K562 (cell line): Measurements from ENCODE around the gene TRIO. TPM values are rescaled to one million over a fixed set of nuclear protein-coding genes. Genes with fewer than 3 reads are reported as not detected.

ENCODE experiments used
- ATAC-seq: fragments of 200-7000 bp; cut with Tn5 transposase; 3 replicates; pipeline ENCODE4 v1.9.1; 2020; ENCODE audit warnings: moderate library complexity
- BruUV-seq: library from RNA; stranded (reverse); fragments of 400-500 nt; replicated peaks from 2 replicates; lab custom pipeline; 2021; lab: Mats Ljungman, UMichigan
- CTCF ChIA-PET: fragments of 300-600 bp; formaldehyde crosslinking; extraction: SDS; loops from one replicate; lab custom pipeline; 2021; ENCODE audit warnings: low intra/inter-chr PET ratio; lab: Yijun Ruan, JAX
- POLR2A ChIA-PET: fragments of 300-600, 350-650 bp; sonication (Branson Sonifier 250); formaldehyde crosslinking; extraction: SDS; loops from one replicate; lab custom pipeline; 2021; ENCODE audit warnings: antibody characterized with exemption, inconsistent platforms; lab: Yijun Ruan, JAX
- DNase-seq, 4 experiments: peaks; one replicate each; pipeline versions ENCODE4 v3.0.0 to v3.0.0-alpha.2; 2011 to 2018; ENCODE audit warnings: low spot score in 3 of 4, mixed read lengths in 3 of 4; ENCODE audit errors: extremely low read depth in 1 of 4
- FAIRE-seq: peaks from 2 replicates; lab custom pipeline; 2011; peaks lifted over from hg19 to GRCh38; lab: Jason Lieb, UNC
- H2AFZ ChIP-seq: 2 replicates; pipeline ENCODE4 v1.6.0; 2011; ENCODE audit warnings: low read depth, low read length, control low read depth, inconsistent platforms
- H3K27ac ChIP-seq: fragments of 200-600 bp; 3 replicates; pipeline ENCODE4 v1.8.0; 2011; ENCODE audit warnings: low read depth, mild to moderate bottlenecking, control low read depth, inconsistent platforms, low read length, moderate library complexity, mixed read lengths; ENCODE audit errors: extremely low read depth
- H3K27me3 ChIP-seq, 2 experiments: fragments of 300-600 bp in 1 of 2; 2 replicates in 1 of 2; 3 replicates in 1 of 2; pipeline versions ENCODE4 v1.6.0 to v1.8.0; 2011; ENCODE audit warnings: inconsistent platforms in 2 of 2, low read length in 2 of 2, mild to moderate bottlenecking in 1 of 2, mixed read lengths in 1 of 2, moderate library complexity in 1 of 2; ENCODE audit not compliant: control insufficient read depth in 2 of 2, insufficient read depth in 2 of 2
- H3K36me3 ChIP-seq: fragments of 300-600 bp; 3 replicates; pipeline ENCODE4 v1.8.0; 2011; ENCODE audit warnings: mild to moderate bottlenecking, low read length, inconsistent platforms; ENCODE audit not compliant: control insufficient read depth, insufficient read depth
- H3K4me1 ChIP-seq, 2 experiments: fragments of 200-600 bp in 1 of 2; replicated peaks in 1 of 2; 2 replicates in 1 of 2; 3 replicates in 1 of 2; pipeline versions ENCODE4 v1.5.1 to v1.8.0; 2011; ENCODE audit warnings: inconsistent platforms in 2 of 2, low read length in 2 of 2, mild to moderate bottlenecking in 1 of 2, mixed read lengths in 1 of 2, moderate library complexity in 1 of 2; ENCODE audit not compliant: control insufficient read depth in 2 of 2, insufficient read depth in 2 of 2
- H3K4me2 ChIP-seq: 2 replicates; pipeline ENCODE4 v1.6.1; 2011; ENCODE audit warnings: low read length, control low read depth, inconsistent platforms, mixed read lengths; ENCODE audit not compliant: insufficient read depth
- H3K4me3 ChIP-seq: fragments of 200-600 bp; sonication (generic), shearing (Covaris generic); 2 replicates; pipeline ENCODE4 v1.5.1; 2016; ENCODE audit warnings: control low read depth, inconsistent platforms
- H3K79me2 ChIP-seq: fragments of 200-600 bp; 3 replicates; pipeline ENCODE4 v1.8.0; 2011; ENCODE audit warnings: low read length, inconsistent platforms; ENCODE audit not compliant: control insufficient read depth, insufficient read depth
- H3K9ac ChIP-seq, 2 experiments: 2 replicates each; pipeline versions ENCODE4 v1.6.0 to v1.6.1; 2011; ENCODE audit warnings: low read depth in 2 of 2, low read length in 2 of 2, control low read depth in 1 of 2, inconsistent platforms in 1 of 2, mild to moderate bottlenecking in 1 of 2, mixed read lengths in 1 of 2; ENCODE audit not compliant: insufficient read depth in 1 of 2
- H3K9me1 ChIP-seq: one replicate; pipeline ENCODE4 v1.6.0; 2011; ENCODE audit warnings: inconsistent platforms, mild to moderate bottlenecking, low read length, moderate library complexity; ENCODE audit not compliant: control insufficient read depth, insufficient read depth
- H3K9me3 ChIP-seq: replicated peaks from 2 replicates; pipeline ENCODE4 v1.5.1; 2011; ENCODE audit warnings: low read depth, low read length, inconsistent platforms; ENCODE audit not compliant: control insufficient read depth, insufficient read depth
- H4K20me1 ChIP-seq: replicated peaks from 2 replicates; pipeline ENCODE4 v1.6.1; 2011; ENCODE audit warnings: low read length, inconsistent platforms, mixed read lengths; ENCODE audit not compliant: control insufficient read depth, insufficient read depth
- ETV6 ChIP-seq, 3 experiments: fragments of 150-350 bp in 1 of 3; sonication (generic) in 1 of 3; formaldehyde crosslinking in 1 of 3; IDR thresholded peaks; 2 replicates each; pipeline versions ENCODE4 v1.6.1 to v1.8.0; 2014 to 2022; ENCODE audit warnings: borderline replicate concordance in 2 of 3, low read depth in 2 of 3, antibody characterized with exemption in 1 of 3, low read length in 1 of 3, mild to moderate bottlenecking in 1 of 3, missing genetic modification reagents in 1 of 3
- FOXP4 ChIP-seq: sonication (generic); formaldehyde crosslinking; IDR thresholded peaks from 2 replicates; pipeline ENCODE4 v1.8.0; 2022; ENCODE audit warnings: mild to moderate bottlenecking, missing genetic modification reagents, borderline replicate concordance
- HMBOX1 ChIP-seq: sonication (generic); IDR thresholded peaks from 2 replicates; pipeline ENCODE4 v1.6.1; 2016
- HNRNPL ChIP-seq: fragments of 200-400 bp; formaldehyde crosslinking; IDR thresholded peaks from 2 replicates; pipeline ENCODE4 v1.6.1; 2017; ENCODE audit warnings: low read depth, mild to moderate bottlenecking, low read length
- KAT2B ChIP-seq: IDR thresholded peaks from one replicate; pipeline ENCODE4 v1.6.1; 2012; ENCODE audit warnings: low read depth, mild to moderate bottlenecking, control low read depth, inconsistent platforms, low read length, moderate library complexity
- LARP7 ChIP-seq: fragments of 450-650 bp; IDR thresholded peaks from 2 replicates; pipeline ENCODE4 v1.6.1; 2016
- NR2F6 ChIP-seq: fragments of 450-650 bp; formaldehyde crosslinking; IDR thresholded peaks from 2 replicates; pipeline ENCODE4 v1.4.0; 2020; ENCODE audit warnings: mild to moderate bottlenecking
- NR3C1 ChIP-seq: sonication (generic); formaldehyde crosslinking; IDR thresholded peaks from 2 replicates; pipeline ENCODE4 v1.8.1; 2022; ENCODE audit warnings: missing genetic modification reagents
- RAD21 ChIP-seq, 2 experiments: fragments of 250-450 bp in 1 of 2; fragments of 450-650 bp in 1 of 2; sonication (Bioruptor Pico) in 1 of 2; formaldehyde crosslinking in 1 of 2; IDR thresholded peaks in 1 of 2; conservative IDR thresholded peaks in 1 of 2; 2 replicates each; pipeline versions ENCODE4 v1.4.0 to v1.8.0; 2020 to 2022; ENCODE audit warnings: mild to moderate bottlenecking in 2 of 2, moderate library complexity in 1 of 2
- SP2 ChIP-seq: IDR thresholded peaks from 2 replicates; pipeline ENCODE4 v1.6.1; 2011; ENCODE audit warnings: mild to moderate bottlenecking, low read depth, low read length, moderate library complexity; ENCODE audit not compliant: poor library complexity, severe bottlenecking; ENCODE audit errors: extremely low read depth
- TBP ChIP-seq: optimal IDR thresholded peaks from 2 replicates; pipeline ENCODE3; 2011; ENCODE audit warnings: low read depth, low read length, improper control_type of control experiment
- ZFX ChIP-seq: sonication (generic); formaldehyde crosslinking; IDR thresholded peaks from 2 replicates; pipeline ENCODE4 v1.8.0; 2022; ENCODE audit warnings: mild to moderate bottlenecking, missing genetic modification reagents, moderate library complexity
- ZKSCAN8 ChIP-seq: fragments of 200-800 bp; sonication (Bioruptor generic); IDR thresholded peaks from 2 replicates; pipeline ENCODE4 v1.6.1; 2016; ENCODE audit warnings: missing genetic modification characterization, missing compliant biosample characterization
- ZNF408 ChIP-seq: fragments of 250-450 bp; sonication (Bioruptor Pico); IDR thresholded peaks from 2 replicates; pipeline ENCODE4 v1.4.0; 2020; ENCODE audit warnings: low read depth, mild to moderate bottlenecking, moderate library complexity
- whole genome bisulfite sequencing: fragments of 100-300 bp; shearing (Covaris generic); methylation state at CpG from one replicate; pipeline ENCODE4 v1.1.6; 2016; ENCODE audit warnings: low coverage, mixed read lengths; ENCODE audit not compliant: insufficient coverage; ENCODE audit errors: missing lambda C conversion rate; 5-methylcytosine and 5-hydroxymethylcytosine counted together
- in situ Hi-C: fragments of 300-500 bp; cut with MboI; formaldehyde crosslinking; loops from 4 replicates; pipeline ENCODE4 v1.15.0; 2018; ENCODE audit warnings: inconsistent platforms, mixed read lengths
- intact Hi-C: fragments of 100-400 bp; cut with micrococcal nuclease; formaldehyde crosslinking; loops from 2 replicates; pipeline ENCODE4 v1.14.2; 2022
- polyA plus RNA-seq, 8 experiments: library from polyadenylated mRNA; depleted of rRNA in 4 of 8; stranded (reverse) in 5 of 8; unstranded in 3 of 8; fragments of >200 nt; fragmentation: Nextera tagmentation in 2 of 8; fragmentation: Illumina TruSeq in 1 of 8; extraction: Ambion mirVana in 2 of 8; extraction: Trizol in 1 of 8; gene quantifications; 2 replicates each; pipeline versions ENCODE4 v1.2.1 to v1.2.3, GENCODE V29; 2011 to 2014; ENCODE audit warnings: inconsistent platforms in 1 of 8, missing spikeins in 1 of 8
- total RNA-seq, 7 experiments: library from RNA; depleted of rRNA in 6 of 7; stranded (reverse); fragments of >200 nt in 6 of 7; fragmentation: Illumina TruSeq in 2 of 7; extraction: Trizol in 2 of 7; gene quantifications; 2 replicates each; pipeline versions ENCODE4 v1.2.1 to v1.2.3, GENCODE V29; 2011 to 2021; ENCODE audit warnings: low replicate concordance in 1 of 7
- TF ChIP-seq, protein P1 (sequence below): fragments of 450-650 bp; IDR thresholded peaks from 2 replicates; pipeline ENCODE4 v1.6.1; 2017; ENCODE audit warnings: mild to moderate bottlenecking, moderate library complexity

TRIO gene
- total and polyA plus RNA-seq, 9 of the 15 experiments (the other 6 are each of a cell fraction or from before 2014, with no cell fraction given): 0.24 to 5.0 (median 1.1) TPM

DNA sequence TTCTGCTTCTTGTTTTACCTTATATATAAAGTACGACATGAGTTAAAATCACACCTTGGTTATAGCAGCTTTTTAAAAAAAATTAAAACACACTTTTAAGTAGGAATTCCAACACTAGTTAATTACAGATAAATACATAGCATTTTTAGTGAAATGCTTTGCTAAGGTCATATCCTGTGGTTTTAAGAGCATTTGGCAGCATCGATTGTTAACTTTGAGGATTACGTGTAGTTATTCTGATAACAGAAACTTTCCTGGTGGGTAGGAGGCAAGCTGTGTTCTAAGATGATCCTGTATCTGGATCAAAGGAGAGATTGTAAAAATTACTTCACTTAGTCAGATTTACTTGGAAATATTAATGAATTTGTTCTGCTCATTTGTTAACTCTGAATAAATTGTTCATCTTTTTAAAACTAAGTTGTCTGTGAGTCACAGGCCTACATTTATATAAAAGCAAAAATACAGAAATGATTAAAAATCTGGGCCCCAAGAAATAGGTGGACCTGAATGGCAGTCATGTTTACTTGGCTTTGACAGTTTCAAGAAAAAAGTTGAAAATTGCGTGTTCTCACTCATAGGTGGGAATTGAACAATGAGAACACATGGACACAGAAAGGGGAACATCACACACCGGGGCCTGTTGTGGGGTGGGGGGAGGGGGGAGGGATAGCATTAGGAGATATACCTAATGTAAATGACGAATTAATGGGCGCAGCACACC is 58.3 kb downstream of the TRIO start (continued):
- no peak for TF ChIP-seq FOXP4 (CRISPR knock-in tag)
- TF ChIP-seq ZKSCAN8 (CRISPR knock-in tag): no peak
- TF ChIP-seq ZFX (CRISPR knock-in tag): no peak
- no peak for TF ChIP-seq ZNF408 (CRISPR knock-in tag)
- TF ChIP-seq, all 486 proteins: peak for 0

DNA sequence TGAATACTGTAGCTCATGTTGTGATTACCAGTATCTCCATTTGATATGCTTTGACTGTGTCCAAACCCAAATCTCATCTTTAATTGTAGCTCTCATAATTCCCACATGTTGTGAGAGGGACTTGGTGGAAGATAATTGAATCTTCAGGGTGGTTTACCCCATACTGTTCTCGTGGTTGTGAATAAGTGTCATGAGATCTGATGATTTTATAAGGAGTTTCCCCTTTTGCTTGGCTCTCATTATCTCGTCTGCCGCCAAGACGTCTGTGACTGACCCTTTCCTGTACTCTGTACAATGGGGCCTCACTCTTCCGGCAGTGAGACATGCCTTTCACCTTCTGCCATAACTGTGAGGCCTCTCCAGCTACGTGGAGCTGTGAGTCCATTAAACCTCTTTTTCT is 59.3 kb downstream of the TRIO start:
- H3K36me3 ChIP-seq: no peaks in the 10 kb centered on the region
- no peaks in the 10 kb centered on the region for H3K4me1 ChIP-seq
- H3K27ac ChIP-seq: no peak overlapping the region
- H3K4me2 ChIP-seq: no peak overlapping the region
- H3K9me1 ChIP-seq: no peaks in the 10 kb centered on the region
- ChIA-PET POLR2A (interaction anchor here (0.6 kb wide), 1 partner anchor 183 kb away, joined by 3 read pairs; no protein-coding TSS in a partner anchor), CTCF (no interaction called here)
- no peak for DNase-seq
- H3K79me2 ChIP-seq: no peaks in the 10 kb centered on the region
- BruUV-seq: no TSS peak
- peak; percentile 42; the same call in 1 of the 3 replicates for ATAC-seq
- no peak overlapping the region for H2AFZ ChIP-seq
- H4K20me1 ChIP-seq: no peaks in the 10 kb centered on the region; the same call in 1 of the 2 replicates
- WGBS: 5% methylated on average over 6 of the region's 6 CpGs
- no peak for FAIRE-seq
- H3K27me3 ChIP-seq: peaks cover 6 to 22% of the 10 kb centered on the region in 2 experiments; a peak in 4 of 5 replicates
- H3K9ac ChIP-seq: no peak overlapping the region
- no peak overlapping the region for H3K4me3 ChIP-seq
- H3K9me3 ChIP-seq: no peaks in the 10 kb centered on the region
- intact Hi-C loops: no loop called here
- in situ Hi-C loops: no loop called here
- TF ChIP-seq HNRNPL: no peak
- TF ChIP-seq ETV6 (IDR thresholded peaks at IDR 0.05; ENCODE audit: borderline replicate concordance in 1 of 2, low read depth in 2 of 2, low read length in 1 of 2): no peak
- TF ChIP-seq ETV6 (CRISPR knock-in tag; IDR thresholded peaks at IDR 0.05; ENCODE audit: borderline replicate concordance): no peak
- TF ChIP-seq HMBOX1: no peak
- no peak for TF ChIP-seq LARP7
- no peak for TF ChIP-seq RAD21 (CRISPR knock-in tag; conservative IDR thresholded peaks at IDR 0.05 in 1 of 2, IDR thresholded peaks at IDR 0.05 in 1 of 2)
- no peak for TF ChIP-seq SP2
- no peak for TF ChIP-seq NR3C1 (CRISPR knock-in tag)
- TF ChIP-seq, protein P1, sequence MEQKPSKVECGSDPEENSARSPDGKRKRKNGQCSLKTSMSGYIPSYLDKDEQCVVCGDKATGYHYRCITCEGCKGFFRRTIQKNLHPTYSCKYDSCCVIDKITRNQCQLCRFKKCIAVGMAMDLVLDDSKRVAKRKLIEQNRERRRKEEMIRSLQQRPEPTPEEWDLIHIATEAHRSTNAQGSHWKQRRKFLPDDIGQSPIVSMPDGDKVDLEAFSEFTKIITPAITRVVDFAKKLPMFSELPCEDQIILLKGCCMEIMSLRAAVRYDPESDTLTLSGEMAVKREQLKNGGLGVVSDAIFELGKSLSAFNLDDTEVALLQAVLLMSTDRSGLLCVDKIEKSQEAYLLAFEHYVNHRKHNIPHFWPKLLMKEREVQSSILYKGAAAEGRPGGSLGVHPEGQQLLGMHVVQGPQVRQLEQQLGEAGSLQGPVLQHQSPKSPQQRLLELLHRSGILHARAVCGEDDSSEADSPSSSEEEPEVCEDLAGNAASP: no peak
- no peak for TF ChIP-seq NR2F6
- TF ChIP-seq TBP: no peak
- no peak for TF ChIP-seq KAT2B
